DND-41 (cell line): ENCODE results near the gene TRAF2.

Experiments used
- EZH2 ChIP-seq: IDR thresholded peaks from 3 replicates; pipeline ENCODE4 v1.6.1; 2012; ENCODE audit warnings: borderline replicate concordance, low read depth, mild to moderate bottlenecking, moderate library complexity, low read length, inconsistent platforms; ENCODE audit not compliant: severe bottlenecking
- TF ChIP-seq, protein P1 (sequence below): IDR thresholded peaks from 2 replicates; pipeline ENCODE4 v1.5.1; 2012; ENCODE audit warnings: borderline replicate concordance, low read length, moderate library complexity, mild to moderate bottlenecking; ENCODE audit not compliant: poor library complexity, severe bottlenecking; ENCODE audit errors: extremely low read depth

DNA sequence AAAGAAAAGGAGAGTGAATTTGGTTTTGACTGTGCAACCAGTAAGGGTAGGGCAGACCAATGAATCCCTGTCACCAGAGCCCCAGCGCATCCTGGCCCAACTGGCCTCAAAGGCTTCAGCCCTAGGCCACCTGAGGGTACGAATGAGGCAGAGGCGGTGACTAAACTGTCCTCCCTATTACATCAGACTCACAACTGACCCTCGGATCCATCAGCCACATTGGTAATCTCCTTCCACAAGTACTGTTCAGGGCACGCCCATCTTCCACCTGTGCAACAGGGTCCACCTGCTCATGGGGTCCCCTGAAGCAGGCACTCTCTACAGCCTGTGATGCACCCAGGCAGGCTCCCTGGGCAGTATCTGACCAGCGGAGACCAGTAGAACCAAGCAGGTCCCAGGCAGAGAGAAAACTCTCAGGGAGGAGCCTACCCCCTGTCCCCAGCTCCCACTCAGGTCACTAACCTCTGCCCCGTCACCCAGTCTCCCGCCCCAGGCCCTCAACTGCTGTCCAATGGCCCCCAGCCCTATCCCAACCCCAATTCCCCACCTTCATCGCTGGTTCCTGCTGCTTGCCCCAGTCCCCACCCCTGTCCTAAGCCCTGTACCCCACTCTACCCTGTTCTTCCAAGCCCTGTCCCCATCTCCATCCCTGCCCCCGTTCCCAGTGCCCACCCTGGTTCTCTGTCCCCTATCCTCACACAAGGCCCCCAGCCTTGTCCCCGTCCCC lies 21.1 kb upstream of the TRAF2 start:
- TF ChIP-seq EZH2: no peak
- TF ChIP-seq, protein P1, sequence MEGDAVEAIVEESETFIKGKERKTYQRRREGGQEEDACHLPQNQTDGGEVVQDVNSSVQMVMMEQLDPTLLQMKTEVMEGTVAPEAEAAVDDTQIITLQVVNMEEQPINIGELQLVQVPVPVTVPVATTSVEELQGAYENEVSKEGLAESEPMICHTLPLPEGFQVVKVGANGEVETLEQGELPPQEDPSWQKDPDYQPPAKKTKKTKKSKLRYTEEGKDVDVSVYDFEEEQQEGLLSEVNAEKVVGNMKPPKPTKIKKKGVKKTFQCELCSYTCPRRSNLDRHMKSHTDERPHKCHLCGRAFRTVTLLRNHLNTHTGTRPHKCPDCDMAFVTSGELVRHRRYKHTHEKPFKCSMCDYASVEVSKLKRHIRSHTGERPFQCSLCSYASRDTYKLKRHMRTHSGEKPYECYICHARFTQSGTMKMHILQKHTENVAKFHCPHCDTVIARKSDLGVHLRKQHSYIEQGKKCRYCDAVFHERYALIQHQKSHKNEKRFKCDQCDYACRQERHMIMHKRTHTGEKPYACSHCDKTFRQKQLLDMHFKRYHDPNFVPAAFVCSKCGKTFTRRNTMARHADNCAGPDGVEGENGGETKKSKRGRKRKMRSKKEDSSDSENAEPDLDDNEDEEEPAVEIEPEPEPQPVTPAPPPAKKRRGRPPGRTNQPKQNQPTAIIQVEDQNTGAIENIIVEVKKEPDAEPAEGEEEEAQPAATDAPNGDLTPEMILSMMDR: no peak
